Liver (tissue), 9 donors: ENCODE data around the gene PHC3. TPM values are rescaled to one million over a fixed set of nuclear protein-coding genes. Genes with fewer than 3 reads are reported as not detected.

Experiments used
- DNase-seq: peaks from one replicate; pipeline ENCODE4 v3.0.0-alpha.2; 2017; ENCODE audit warnings: low spot score
- H3K27ac ChIP-seq, 2 donors: one replicate each; pipeline ENCODE4 v1.7.0; 2013; ENCODE audit warnings: inconsistent platforms in 2 of 2, low read length in 2 of 2, control low read depth in 1 of 2, low read depth in 1 of 2, mild to moderate bottlenecking in 1 of 2
- H3K27me3 ChIP-seq, 4 donors: one replicate each; pipeline versions ENCODE4 v1.6.1 to v1.7.0; 2013; ENCODE audit warnings: low read length in 3 of 4, inconsistent platforms in 1 of 4, mild to moderate bottlenecking in 1 of 4, moderate library complexity in 1 of 4; ENCODE audit not compliant: control insufficient read depth in 4 of 4, insufficient read depth in 4 of 4
- H3K36me3 ChIP-seq, 4 donors: one replicate each; pipeline versions ENCODE4 v1.6.1 to v1.7.0; 2013; ENCODE audit warnings: low read length in 3 of 4, mild to moderate bottlenecking in 3 of 4, low read depth in 1 of 4, moderate library complexity in 1 of 4; ENCODE audit not compliant: control insufficient read depth in 4 of 4, insufficient read depth in 3 of 4
- H3K4me1 ChIP-seq, 4 donors: one replicate each; pipeline versions ENCODE4 v1.6.1 to v1.7.0; 2013; ENCODE audit warnings: low read length in 3 of 4, mild to moderate bottlenecking in 3 of 4, moderate library complexity in 1 of 4; ENCODE audit not compliant: control insufficient read depth in 4 of 4, insufficient read depth in 4 of 4
- H3K4me3 ChIP-seq, 3 donors: one replicate each; pipeline versions ENCODE4 v1.6.1 to v1.7.0; 2013; ENCODE audit warnings: low read length in 3 of 3, control low read depth in 1 of 3, low read depth in 1 of 3, mild to moderate bottlenecking in 1 of 3
- H3K9ac ChIP-seq, 2 donors: one replicate each; pipeline ENCODE4 v1.7.0; 2013; ENCODE audit warnings: low read length in 2 of 2, mild to moderate bottlenecking in 2 of 2, moderate library complexity in 2 of 2, control low read depth in 1 of 2, low read depth in 1 of 2
- H3K9me3 ChIP-seq, 4 donors: one replicate each; pipeline versions ENCODE4 v1.6.1 to v1.7.0; 2013; ENCODE audit warnings: low read length in 3 of 4; ENCODE audit not compliant: control insufficient read depth in 4 of 4
- CTCF ChIP-seq: fragments of 150-350 bp; IDR thresholded peaks from 2 replicates; pipeline ENCODE4 v1.5.1; 2017; ENCODE audit warnings: improper control_type of control experiment, low read depth, low read length; ENCODE audit not compliant: missing input control
- EGR1 ChIP-seq, 2 donors: IDR thresholded peaks; 2 replicates each; pipeline ENCODE4 v1.6.1; 2016 to 2018; ENCODE audit warnings: antibody characterized with exemption in 2 of 2, low read depth in 2 of 2
- FOXA1 ChIP-seq: IDR thresholded peaks from 2 replicates; pipeline ENCODE4 v1.6.1; 2016; ENCODE audit warnings: antibody characterized with exemption
- FOXA2 ChIP-seq: IDR thresholded peaks from 2 replicates; pipeline ENCODE4 v1.6.1; 2016; ENCODE audit warnings: antibody characterized with exemption
- GABPA ChIP-seq, 2 donors: IDR thresholded peaks in 1 of 2; conservative IDR thresholded peaks in 1 of 2; 2 replicates each; pipeline ENCODE4 v1.6.1; 2016; ENCODE audit warnings: antibody characterized with exemption in 2 of 2, mild to moderate bottlenecking in 1 of 2, moderate library complexity in 1 of 2
- HNF4A ChIP-seq, 2 donors: conservative IDR thresholded peaks; 2 replicates each; pipeline ENCODE4 v1.6.1; 2016; ENCODE audit warnings: antibody characterized with exemption in 2 of 2, mild to moderate bottlenecking in 2 of 2
- HNF4G ChIP-seq: IDR thresholded peaks from 2 replicates; pipeline ENCODE4 v1.6.1; 2016; ENCODE audit warnings: antibody characterized with exemption
- NR2F2 ChIP-seq: IDR thresholded peaks from 2 replicates; pipeline ENCODE4 v1.6.1; 2016; ENCODE audit warnings: antibody characterized with exemption
- RAD21 ChIP-seq, 2 donors: IDR thresholded peaks; 2 replicates each; pipeline ENCODE4 v1.6.1; 2016; ENCODE audit warnings: antibody characterized with exemption in 2 of 2, mild to moderate bottlenecking in 2 of 2
- REST ChIP-seq: IDR thresholded peaks from 2 replicates; pipeline ENCODE4 v1.6.1; 2016; ENCODE audit warnings: antibody characterized with exemption, mild to moderate bottlenecking
- RXRA ChIP-seq, 2 donors: IDR thresholded peaks; 2 replicates each; pipeline ENCODE4 v1.6.1; 2017 to 2018; ENCODE audit warnings: antibody characterized with exemption in 2 of 2, mild to moderate bottlenecking in 1 of 2
- SP1 ChIP-seq: IDR thresholded peaks from 2 replicates; pipeline ENCODE4 v1.6.1; 2018; ENCODE audit warnings: antibody characterized with exemption, mild to moderate bottlenecking
- TAF1 ChIP-seq: conservative IDR thresholded peaks from 2 replicates; pipeline ENCODE4 v1.6.1; 2016; ENCODE audit warnings: antibody characterized with exemption, mild to moderate bottlenecking
- YY1 ChIP-seq: IDR thresholded peaks from 2 replicates; pipeline ENCODE4 v1.6.1; 2016; ENCODE audit warnings: antibody characterized with exemption, mild to moderate bottlenecking
- WGBS: extraction: QIAGEN DNeasy Blood & Tissue Kit; methylation state at CpG from one replicate; pipeline ENCODE4 v1.1.7; 2013; 5-methylcytosine and 5-hydroxymethylcytosine counted together
- polyA plus RNA-seq, 2 donors: library from polyadenylated mRNA; stranded (reverse) in 1 of 2; unstranded in 1 of 2; fragments of 200-250 nt in 1 of 2; fragments of >200 nt in 1 of 2; fragmentation: Nextera tagmentation in 1 of 2; extraction: Ambion mirVana in 1 of 2; gene quantifications; one replicate each; pipeline versions ENCODE4 v1.2.1 to v1.2.3, GENCODE V29; 2013 to 2015
- total RNA-seq, 2 donors: library from RNA; depleted of rRNA; stranded (reverse); fragments of >200 nt; gene quantifications; one replicate each; pipeline ENCODE4 v1.2.3, GENCODE V29; 2014
- TF ChIP-seq, protein P1 (sequence below): IDR thresholded peaks from 2 replicates; pipeline ENCODE4 v1.6.1; 2016; ENCODE audit warnings: antibody characterized with exemption
- TF ChIP-seq, protein P2 (sequence below): IDR thresholded peaks from 2 replicates; pipeline ENCODE4 v1.6.1; 2016; ENCODE audit warnings: antibody characterized with exemption
- donor health status: healthy.
- donor health status: healthy.
- donor health status: healthy.
- donor health status: healthy.
- donor health status: healthy.

Gene PHC3
- total and polyA plus RNA-seq, 4 donors: 3.9 to 44.7 (median 24.2) TPM

DNA sequence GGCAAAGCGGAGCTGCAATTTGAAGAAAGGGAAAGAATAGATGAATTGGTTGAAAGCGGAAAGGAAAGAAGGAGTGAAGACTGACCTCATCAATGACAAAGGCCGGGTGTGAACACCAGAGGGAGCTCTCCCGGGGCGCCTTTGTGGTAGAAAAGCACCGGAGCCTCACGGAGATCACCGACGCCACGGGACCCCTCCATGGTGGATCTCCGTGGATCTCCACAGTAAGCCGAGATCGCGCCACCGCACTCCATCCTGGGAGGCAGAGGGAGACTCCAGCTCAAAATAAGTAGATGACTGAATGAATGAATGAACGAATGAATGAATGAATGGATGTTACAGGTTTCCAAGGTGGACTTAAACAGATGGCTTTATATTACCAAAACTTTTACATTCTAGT is 118.8 kb downstream of the PHC3 start (continued):
- TF ChIP-seq CTCF (no peak), HNF4A (conservative IDR thresholded peaks at IDR 0.05) (no peak), RAD21 (IDR thresholded peaks at IDR 0.05) (no peak), TAF1 (no peak)

DNA sequence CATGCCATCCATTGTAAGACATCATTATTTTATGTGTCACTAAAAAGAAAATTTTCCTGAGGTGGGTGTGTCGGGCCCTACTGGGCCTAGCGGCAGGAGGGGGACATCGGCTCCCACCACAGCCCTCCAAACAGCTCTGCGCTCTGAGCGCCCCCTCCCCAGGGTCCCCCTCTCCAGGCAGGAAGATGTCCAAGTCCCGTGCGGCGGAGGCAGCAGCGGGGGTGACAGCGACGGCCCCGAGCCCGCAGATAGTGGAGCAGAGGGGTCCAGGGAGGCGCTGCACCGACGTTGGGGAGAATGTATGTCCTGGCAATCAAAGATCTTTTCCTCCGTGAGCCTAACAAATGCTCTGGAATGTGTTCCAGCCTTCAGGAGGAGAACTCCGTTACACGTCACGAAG is 119.5 kb downstream of the PHC3 start:
- Histone ChIP-seq H3K27me3 (no peaks in the 10 kb centered on the region), H3K9me3 (no peaks in the 10 kb centered on the region), H3K27ac (no peak overlapping the region), H3K4me3 (no peak overlapping the region), H3K9ac (no peak overlapping the region), H3K4me1 (no peaks in the 10 kb centered on the region), H3K36me3 (no peaks in the 10 kb centered on the region)
- TF ChIP-seq FOXA2 (no peak), FOXA1 (no peak), YY1 (no peak), REST (no peak), RXRA (IDR thresholded peaks at IDR 0.05) (no peak), HNF4A (conservative IDR thresholded peaks at IDR 0.05) (no peak), HNF4G (no peak), CTCF (no peak), RAD21 (IDR thresholded peaks at IDR 0.05) (no peak), TAF1 (no peak)
- TF ChIP-seq, protein P1, sequence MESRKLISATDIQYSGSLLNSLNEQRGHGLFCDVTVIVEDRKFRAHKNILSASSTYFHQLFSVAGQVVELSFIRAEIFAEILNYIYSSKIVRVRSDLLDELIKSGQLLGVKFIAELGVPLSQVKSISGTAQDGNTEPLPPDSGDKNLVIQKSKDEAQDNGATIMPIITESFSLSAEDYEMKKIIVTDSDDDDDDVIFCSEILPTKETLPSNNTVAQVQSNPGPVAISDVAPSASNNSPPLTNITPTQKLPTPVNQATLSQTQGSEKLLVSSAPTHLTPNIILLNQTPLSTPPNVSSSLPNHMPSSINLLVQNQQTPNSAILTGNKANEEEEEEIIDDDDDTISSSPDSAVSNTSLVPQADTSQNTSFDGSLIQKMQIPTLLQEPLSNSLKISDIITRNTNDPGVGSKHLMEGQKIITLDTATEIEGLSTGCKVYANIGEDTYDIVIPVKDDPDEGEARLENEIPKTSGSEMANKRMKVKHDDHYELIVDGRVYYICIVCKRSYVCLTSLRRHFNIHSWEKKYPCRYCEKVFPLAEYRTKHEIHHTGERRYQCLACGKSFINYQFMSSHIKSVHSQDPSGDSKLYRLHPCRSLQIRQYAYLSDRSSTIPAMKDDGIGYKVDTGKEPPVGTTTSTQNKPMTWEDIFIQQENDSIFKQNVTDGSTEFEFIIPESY: no peak
- DNase-seq: no peak
- 97% methylated on average over 20 of the region's 20 CpGs for WGBS

DNA sequence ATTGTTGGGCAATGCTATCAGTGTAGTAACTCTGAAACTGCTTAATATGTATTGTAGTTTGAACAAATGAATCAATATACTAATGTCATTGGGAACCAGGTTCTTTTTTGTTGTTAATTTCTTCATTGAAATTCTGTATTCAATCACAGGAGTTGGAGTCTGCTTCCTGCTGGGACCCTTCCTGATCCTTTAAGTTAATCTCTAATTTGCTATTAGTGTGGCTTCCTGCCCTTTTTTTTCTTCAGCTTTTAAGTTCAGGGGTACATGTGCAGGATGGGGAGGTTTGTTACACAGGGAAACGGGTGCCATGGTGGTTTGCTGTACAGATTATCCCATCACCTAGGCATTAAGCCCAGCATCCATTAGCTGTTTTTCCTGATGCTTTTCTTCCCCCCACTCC is 122.1 kb downstream of the PHC3 start:
- H3K27me3 ChIP-seq: no peaks in the 10 kb centered on the region
- DNase-seq: no peak
- no peaks in the 10 kb centered on the region for H3K9me3 ChIP-seq
- H3K9ac ChIP-seq: no peak overlapping the region
- 82% methylated on average over 1 of the region's 1 CpG for WGBS
- H3K36me3 ChIP-seq: no peaks in the 10 kb centered on the region
- H3K4me1 ChIP-seq: no peaks in the 10 kb centered on the region
- H3K4me3 ChIP-seq: no peak overlapping the region
- H3K27ac ChIP-seq: no peak overlapping the region
- TF ChIP-seq FOXA1 (no peak), EGR1 (IDR thresholded peaks at IDR 0.05; ENCODE audit: low read depth in 2 of 2) (no peak), HNF4A (conservative IDR thresholded peaks at IDR 0.05) (no peak), NR2F2 (no peak), GABPA (IDR thresholded peaks at IDR 0.05 in 1 of 2, conservative IDR thresholded peaks at IDR 0.05 in 1 of 2) (no peak), TAF1 (no peak), CTCF (no peak), SP1 (no peak), RXRA (IDR thresholded peaks at IDR 0.05) (no peak)
- TF ChIP-seq, protein P2, sequence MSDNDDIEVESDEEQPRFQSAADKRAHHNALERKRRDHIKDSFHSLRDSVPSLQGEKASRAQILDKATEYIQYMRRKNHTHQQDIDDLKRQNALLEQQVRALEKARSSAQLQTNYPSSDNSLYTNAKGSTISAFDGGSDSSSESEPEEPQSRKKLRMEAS: no peak
- TF ChIP-seq, protein P1: no peak
